ENCODE measurements around the gene ARHGAP15.

Gene ARHGAP15

DNA sequence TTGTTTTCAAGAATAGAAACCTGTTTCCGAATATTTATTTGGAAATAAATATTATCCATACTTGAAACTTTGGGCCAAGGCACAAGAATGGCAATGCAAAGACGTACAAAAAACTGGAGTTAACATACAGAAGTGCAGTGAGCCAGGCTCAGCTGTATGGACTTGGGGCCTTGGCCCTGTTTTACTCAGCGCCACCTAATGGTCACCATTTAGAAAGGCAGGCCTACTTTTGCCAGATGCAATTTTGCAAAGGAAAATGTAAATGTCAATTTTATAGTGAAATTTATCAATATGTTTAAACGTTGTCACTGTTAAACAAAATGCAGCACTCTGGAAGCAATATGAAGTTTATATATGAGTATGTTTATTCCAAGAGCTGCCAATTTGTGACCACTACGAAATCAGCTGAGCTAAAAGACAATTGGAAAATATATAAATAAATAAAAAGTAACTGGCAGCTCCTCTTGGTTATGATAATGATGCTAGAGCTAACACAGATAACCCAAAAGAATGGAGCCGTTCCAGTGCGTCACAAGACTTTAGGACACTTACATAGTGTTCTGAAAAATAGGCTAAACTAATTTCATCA is 155.0 kb downstream of the ARHGAP15 start:
- Histone ChIP-seq H3K27me3 (ENCODE audit: insufficient read depth, low read depth) (no peaks in the 10 kb centered on the region), H2AFZ (ENCODE audit: low read depth) (no peak overlapping the region), H3K4me2 (no peak overlapping the region), H4K20me1 (ENCODE audit: insufficient read depth) (no peaks in the 10 kb centered on the region), H3K4me1 (ENCODE audit: low read depth, poor library complexity, severe bottlenecking) (no peaks in the 10 kb centered on the region), H3K27ac (no peak overlapping the region), H3K9ac (no peak overlapping the region), H3K4me3 (IDR thresholded peaks at IDR 0.05; ENCODE audit: insufficient read depth, low read depth, low read length) (no peak overlapping the region), H3K36me3 (ENCODE audit: insufficient read depth) (no peaks in the 10 kb centered on the region), H3K79me2 (ENCODE audit: insufficient read depth, low read depth) (no peaks in the 10 kb centered on the region)
- TF ChIP-seq, protein P1, sequence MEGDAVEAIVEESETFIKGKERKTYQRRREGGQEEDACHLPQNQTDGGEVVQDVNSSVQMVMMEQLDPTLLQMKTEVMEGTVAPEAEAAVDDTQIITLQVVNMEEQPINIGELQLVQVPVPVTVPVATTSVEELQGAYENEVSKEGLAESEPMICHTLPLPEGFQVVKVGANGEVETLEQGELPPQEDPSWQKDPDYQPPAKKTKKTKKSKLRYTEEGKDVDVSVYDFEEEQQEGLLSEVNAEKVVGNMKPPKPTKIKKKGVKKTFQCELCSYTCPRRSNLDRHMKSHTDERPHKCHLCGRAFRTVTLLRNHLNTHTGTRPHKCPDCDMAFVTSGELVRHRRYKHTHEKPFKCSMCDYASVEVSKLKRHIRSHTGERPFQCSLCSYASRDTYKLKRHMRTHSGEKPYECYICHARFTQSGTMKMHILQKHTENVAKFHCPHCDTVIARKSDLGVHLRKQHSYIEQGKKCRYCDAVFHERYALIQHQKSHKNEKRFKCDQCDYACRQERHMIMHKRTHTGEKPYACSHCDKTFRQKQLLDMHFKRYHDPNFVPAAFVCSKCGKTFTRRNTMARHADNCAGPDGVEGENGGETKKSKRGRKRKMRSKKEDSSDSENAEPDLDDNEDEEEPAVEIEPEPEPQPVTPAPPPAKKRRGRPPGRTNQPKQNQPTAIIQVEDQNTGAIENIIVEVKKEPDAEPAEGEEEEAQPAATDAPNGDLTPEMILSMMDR (conservative IDR thresholded peaks at IDR 0.05; ENCODE audit: low read depth, low read length) = peak; percentile 73

DNA sequence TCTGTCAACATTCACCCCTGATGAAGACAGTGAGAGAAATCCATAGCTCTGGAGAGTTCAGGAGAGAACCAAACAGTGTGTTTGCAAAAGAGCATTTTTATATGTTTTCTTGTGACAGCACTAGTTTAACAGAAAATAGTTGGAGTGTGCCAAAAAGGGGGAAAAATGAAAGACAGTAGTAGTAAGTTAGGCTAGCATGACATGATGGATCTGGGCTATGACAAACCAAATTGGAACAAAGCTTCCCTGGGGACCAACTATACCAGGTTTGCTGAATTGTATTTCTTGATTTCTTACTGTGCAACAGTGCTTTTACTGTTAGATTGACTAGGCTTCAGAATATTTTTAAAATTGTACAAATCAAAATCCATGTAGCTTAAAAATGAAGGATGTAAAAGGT is 159.8 kb downstream of the ARHGAP15 start:
- no peak overlapping the region for H3K27ac ChIP-seq
- no peaks in the 10 kb centered on the region for H3K36me3 ChIP-seq (ENCODE audit: insufficient read depth)
- H3K9ac ChIP-seq = no peak overlapping the region
- no peak overlapping the region for H3K4me2 ChIP-seq
- H3K4me1 ChIP-seq (ENCODE audit: low read depth, poor library complexity, severe bottlenecking) = no peaks in the 10 kb centered on the region
- no peak overlapping the region for H3K4me3 ChIP-seq (IDR thresholded peaks at IDR 0.05; ENCODE audit: insufficient read depth, low read depth, low read length)
- no peak overlapping the region for H2AFZ ChIP-seq (ENCODE audit: low read depth)
- TF ChIP-seq, protein P1 (conservative IDR thresholded peaks at IDR 0.05; ENCODE audit: low read depth, low read length) = no peak
- H4K20me1 ChIP-seq (ENCODE audit: insufficient read depth) = no peaks in the 10 kb centered on the region
- no peaks in the 10 kb centered on the region for H3K27me3 ChIP-seq (ENCODE audit: insufficient read depth, low read depth)
- H3K79me2 ChIP-seq (ENCODE audit: insufficient read depth, low read depth) = no peaks in the 10 kb centered on the region

DNA sequence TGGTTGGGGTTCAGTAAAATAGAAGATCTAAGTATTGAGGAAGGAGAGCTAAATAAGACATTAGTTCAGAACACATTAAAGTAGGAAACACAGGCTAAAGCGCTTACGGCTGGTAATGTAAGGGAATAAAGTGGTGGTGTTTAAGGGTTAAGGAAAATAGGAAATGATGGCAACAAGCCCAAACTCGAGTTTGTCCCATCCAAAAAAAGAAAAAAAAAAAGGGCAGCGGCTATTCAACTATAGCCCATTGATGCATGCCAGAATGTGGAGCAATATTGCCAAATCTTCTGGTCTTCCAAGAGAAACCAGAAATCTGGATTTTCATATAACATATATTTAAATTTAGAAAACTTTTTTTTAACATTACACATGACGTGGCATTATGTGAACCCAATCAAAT is 161.0 kb downstream of the ARHGAP15 start:
- Histone ChIP-seq H3K27ac (no peak overlapping the region), H2AFZ (ENCODE audit: low read depth) (no peak overlapping the region), H4K20me1 (ENCODE audit: insufficient read depth) (no peaks in the 10 kb centered on the region), H3K27me3 (ENCODE audit: insufficient read depth, low read depth) (no peaks in the 10 kb centered on the region), H3K4me1 (ENCODE audit: low read depth, poor library complexity, severe bottlenecking) (no peaks in the 10 kb centered on the region), H3K36me3 (ENCODE audit: insufficient read depth) (no peaks in the 10 kb centered on the region), H3K79me2 (ENCODE audit: insufficient read depth, low read depth) (no peaks in the 10 kb centered on the region), H3K4me3 (IDR thresholded peaks at IDR 0.05; ENCODE audit: insufficient read depth, low read depth, low read length) (no peak overlapping the region), H3K9ac (no peak overlapping the region), H3K4me2 (no peak overlapping the region)
- TF ChIP-seq, protein P1 (conservative IDR thresholded peaks at IDR 0.05; ENCODE audit: low read depth, low read length) = no peak

- TF ChIP-seq, protein P1 (conservative IDR thresholded peaks at IDR 0.05; ENCODE audit: low read depth, low read length) = no peak
- Histone ChIP-seq H3K4me2 (no peak overlapping the region), H3K27ac (no peak overlapping the region), H4K20me1 (ENCODE audit: insufficient read depth) (no peaks in the 10 kb centered on the region), H3K36me3 (ENCODE audit: insufficient read depth) (no peaks in the 10 kb centered on the region), H3K27me3 (ENCODE audit: insufficient read depth, low read depth) (no peaks in the 10 kb centered on the region), H2AFZ (ENCODE audit: low read depth) (no peak overlapping the region), H3K4me1 (ENCODE audit: low read depth, poor library complexity, severe bottlenecking) (no peaks in the 10 kb centered on the region), H3K4me3 (IDR thresholded peaks at IDR 0.05; ENCODE audit: insufficient read depth, low read depth, low read length) (no peak overlapping the region), H3K79me2 (ENCODE audit: insufficient read depth, low read depth) (no peaks in the 10 kb centered on the region), H3K9ac (no peak overlapping the region)
Measured at GRCh38 chr2:143294068-143294467, 164.8 kb downstream of the ARHGAP15 start.

Data from KMS-11 (cell line).